ENCODE results near the gene GUCA2B.

GUCA2B gene

GRCh38 chr1:42191319-42191718 lies 38.1 kb downstream of the GUCA2B start:
- Histone ChIP-seq H3K79me1 (ENCODE audit: low read depth, low read length) (no peaks in the 10 kb centered on the region), H3K27ac (replicated peaks; ENCODE audit: low read length) (no peak overlapping the region), H2BK12ac (ENCODE audit: low read length) (no peak overlapping the region), H4K91ac (ENCODE audit: low read depth, low read length, poor library complexity) (no peak overlapping the region), H3K14ac (ENCODE audit: low read length) (peak overlapping the region; percentile 75), H2BK120ac (ENCODE audit: low read depth, low read length) (no peak overlapping the region), H3K36me3 (replicated peaks in 1 of 2; ENCODE audit: control insufficient read depth in 2 of 2, insufficient read depth in 2 of 2, low read length in 2 of 2) (peaks cover 13 to 95% of the 10 kb centered on the region in 2 donors), H4K8ac (ENCODE audit: low read depth, low read length) (no peak overlapping the region), H3K4ac (ENCODE audit: low read length) (no peak overlapping the region), H2AK5ac (ENCODE audit: low read depth, low read length) (no peak overlapping the region), H3K9me3 (replicated peaks in 1 of 2; ENCODE audit: control insufficient read depth in 2 of 2, insufficient read depth in 1 of 2, low read depth in 1 of 2, low read length in 2 of 2) (no peaks in the 10 kb centered on the region), H3K23ac (ENCODE audit: low read depth, low read length, poor library complexity) (peak overlapping the region; percentile 82), H3K4me3 (ENCODE audit: low read length in 2 of 2) (peak overlapping the region in 1 of 2 donors; percentile 41), H3K4me2 (ENCODE audit: insufficient read depth, low read length, poor library complexity, severe bottlenecking) (no peak overlapping the region), H2BK5ac (ENCODE audit: low read length) (peak overlapping the region; percentile 19), H2AFZ (ENCODE audit: low read length) (no peak overlapping the region), H3K27me3 (ENCODE audit: control insufficient read depth in 3 of 3, insufficient read depth in 3 of 3, low read depth in 1 of 3, low read length in 3 of 3) (no peaks in the 10 kb centered on the region), H3K9ac (ENCODE audit: low read depth, low read length, poor library complexity) (no peak overlapping the region), H3K4me1 (ENCODE audit: control insufficient read depth in 2 of 2, insufficient read depth in 1 of 2, low read depth in 1 of 2, low read length in 2 of 2) (no peaks in the 10 kb centered on the region), H3K18ac (ENCODE audit: low read length) (no peak overlapping the region), H2BK15ac (ENCODE audit: low read length) (no peak overlapping the region)
- no CpG with 5 or more reads among the region's 8 CpGs for WGBS, 2 donors (ENCODE audit: extremely low coverage in 2 of 2, insufficient read length in 2 of 2, insufficient replicate concordance in 1 of 2)
- DNase-seq (ENCODE audit: low spot score) = no peak

DNA sequence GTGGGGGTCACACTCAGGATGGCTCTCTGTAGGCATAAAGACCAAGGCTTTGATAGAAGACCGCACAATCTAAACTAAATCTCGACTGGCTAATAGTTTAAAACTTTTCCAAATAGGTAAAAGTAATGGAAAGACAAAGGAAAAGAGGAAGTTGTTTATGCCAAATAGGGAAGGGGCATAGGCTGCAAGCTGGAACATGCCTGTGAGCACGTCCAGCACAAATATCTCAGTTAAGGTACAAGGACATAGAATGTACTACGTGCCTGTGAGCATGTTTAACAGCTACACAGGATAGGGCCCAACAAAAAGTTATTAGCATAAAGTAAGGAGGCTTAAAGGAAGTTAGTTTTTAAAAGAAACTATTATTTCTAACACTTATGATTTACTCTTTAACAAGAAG lies 38.9 kb downstream of the GUCA2B start:
- H3K4me3 ChIP-seq (ENCODE audit: low read length in 2 of 2) = no peak overlapping the region
- H2BK5ac ChIP-seq (ENCODE audit: low read length) = no peak overlapping the region
- H3K14ac ChIP-seq (ENCODE audit: low read length) = no peak overlapping the region
- no peak overlapping the region for H4K91ac ChIP-seq (ENCODE audit: low read depth, low read length, poor library complexity)
- peaks cover 13 to 95% of the 10 kb centered on the region in 2 donors for H3K36me3 ChIP-seq (replicated peaks in 1 of 2; ENCODE audit: control insufficient read depth in 2 of 2, insufficient read depth in 2 of 2, low read length in 2 of 2)
- no peak overlapping the region for H3K23ac ChIP-seq (ENCODE audit: low read depth, low read length, poor library complexity)
- no peak overlapping the region for H2BK120ac ChIP-seq (ENCODE audit: low read depth, low read length)
- no peak overlapping the region for H4K8ac ChIP-seq (ENCODE audit: low read depth, low read length)
- no peaks in the 10 kb centered on the region for H3K4me1 ChIP-seq (ENCODE audit: control insufficient read depth in 2 of 2, insufficient read depth in 1 of 2, low read depth in 1 of 2, low read length in 2 of 2)
- no peak overlapping the region for H2BK15ac ChIP-seq (ENCODE audit: low read length)
- no peak overlapping the region for H2BK12ac ChIP-seq (ENCODE audit: low read length)
- H3K27me3 ChIP-seq (ENCODE audit: control insufficient read depth in 3 of 3, insufficient read depth in 3 of 3, low read depth in 1 of 3, low read length in 3 of 3) = no peaks in the 10 kb centered on the region
- no peaks in the 10 kb centered on the region for H3K79me1 ChIP-seq (ENCODE audit: low read depth, low read length)
- no peak for DNase-seq (ENCODE audit: low spot score)
- no peak overlapping the region for H3K9ac ChIP-seq (ENCODE audit: low read depth, low read length, poor library complexity)
- H3K4ac ChIP-seq (ENCODE audit: low read length) = no peak overlapping the region
- H3K9me3 ChIP-seq (replicated peaks in 1 of 2; ENCODE audit: control insufficient read depth in 2 of 2, insufficient read depth in 1 of 2, low read depth in 1 of 2, low read length in 2 of 2) = no peaks in the 10 kb centered on the region
- no peak overlapping the region for H3K18ac ChIP-seq (ENCODE audit: low read length)
- H3K4me2 ChIP-seq (ENCODE audit: insufficient read depth, low read length, poor library complexity, severe bottlenecking) = no peak overlapping the region
- no peak overlapping the region for H2AK5ac ChIP-seq (ENCODE audit: low read depth, low read length)
- no CpG with 5 or more reads among the region's 4 CpGs for WGBS, 2 donors (ENCODE audit: extremely low coverage in 2 of 2, insufficient read length in 2 of 2, insufficient replicate concordance in 1 of 2)
- H2AFZ ChIP-seq (ENCODE audit: low read length) = no peak overlapping the region
- no peak overlapping the region for H3K27ac ChIP-seq (replicated peaks; ENCODE audit: low read length)

DNA sequence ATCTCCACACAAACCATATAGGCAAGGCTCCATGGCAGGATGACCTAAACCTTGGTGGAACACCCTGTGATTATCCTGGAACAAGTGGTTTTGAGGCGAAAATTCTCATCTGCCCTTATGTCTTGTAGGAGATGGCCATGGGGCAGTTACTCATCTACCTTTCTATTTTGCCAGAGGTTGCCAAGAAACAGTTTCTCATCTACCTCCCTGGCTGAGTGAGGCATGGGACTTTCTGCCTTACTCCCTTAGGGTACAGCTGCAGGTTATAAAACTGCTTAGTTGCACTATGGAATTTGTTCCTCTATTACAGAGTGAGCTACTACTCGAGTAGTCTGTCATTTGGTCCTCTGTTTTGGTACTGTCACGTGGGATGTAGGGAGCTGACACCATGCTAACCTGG lies 42.6 kb downstream of the GUCA2B start:
- no CpG with 5 or more reads among the region's 3 CpGs for WGBS, 2 donors (ENCODE audit: extremely low coverage in 2 of 2, insufficient read length in 2 of 2, insufficient replicate concordance in 1 of 2)
- DNase-seq (ENCODE audit: low spot score) = no peak
- H3K27ac ChIP-seq (replicated peaks; ENCODE audit: low read length) = no peak overlapping the region

GRCh38 chr1:42198251-42198650 lies 45.0 kb downstream of the GUCA2B start:
- Histone ChIP-seq H3K27me3 (ENCODE audit: control insufficient read depth in 3 of 3, insufficient read depth in 3 of 3, low read depth in 1 of 3, low read length in 3 of 3) (no peaks in the 10 kb centered on the region), H4K91ac (ENCODE audit: low read depth, low read length, poor library complexity) (no peak overlapping the region), H2BK12ac (ENCODE audit: low read length) (no peak overlapping the region), H3K27ac (replicated peaks; ENCODE audit: low read length) (no peak overlapping the region), H3K14ac (ENCODE audit: low read length) (no peak overlapping the region), H2BK120ac (ENCODE audit: low read depth, low read length) (no peak overlapping the region), H2AK5ac (ENCODE audit: low read depth, low read length) (no peak overlapping the region), H2BK5ac (ENCODE audit: low read length) (no peak overlapping the region), H2BK15ac (ENCODE audit: low read length) (no peak overlapping the region), H3K9ac (ENCODE audit: low read depth, low read length, poor library complexity) (no peak overlapping the region), H3K4me1 (ENCODE audit: control insufficient read depth in 2 of 2, insufficient read depth in 1 of 2, low read depth in 1 of 2, low read length in 2 of 2) (no peaks in the 10 kb centered on the region), H3K23ac (ENCODE audit: low read depth, low read length, poor library complexity) (no peak overlapping the region), H3K79me1 (ENCODE audit: low read depth, low read length) (no peaks in the 10 kb centered on the region), H4K8ac (ENCODE audit: low read depth, low read length) (no peak overlapping the region), H3K18ac (ENCODE audit: low read length) (no peak overlapping the region), H3K9me3 (replicated peaks in 1 of 2; ENCODE audit: control insufficient read depth in 2 of 2, insufficient read depth in 1 of 2, low read depth in 1 of 2, low read length in 2 of 2) (peaks cover 0 to 13% of the 10 kb centered on the region in 2 donors), H3K4ac (ENCODE audit: low read length) (no peak overlapping the region), H3K4me3 (ENCODE audit: low read length in 2 of 2) (no peak overlapping the region), H3K36me3 (replicated peaks in 1 of 2; ENCODE audit: control insufficient read depth in 2 of 2, insufficient read depth in 2 of 2, low read length in 2 of 2) (peaks cover 7 to 85% of the 10 kb centered on the region in 2 donors), H2AFZ (ENCODE audit: low read length) (no peak overlapping the region), H3K4me2 (ENCODE audit: insufficient read depth, low read length, poor library complexity, severe bottlenecking) (no peak overlapping the region)
- no CpG with 5 or more reads among the region's 5 CpGs for WGBS, 2 donors (ENCODE audit: extremely low coverage in 2 of 2, insufficient read length in 2 of 2, insufficient replicate concordance in 1 of 2)
- no peak for DNase-seq (ENCODE audit: low spot score)

More for the DNA sequence above, 42.6 kb downstream of the GUCA2B start:
- Histone ChIP-seq H3K9me3 (replicated peaks in 1 of 2; ENCODE audit: control insufficient read depth in 2 of 2, insufficient read depth in 1 of 2, low read depth in 1 of 2, low read length in 2 of 2) (no peaks in the 10 kb centered on the region), H2BK120ac (ENCODE audit: low read depth, low read length) (no peak overlapping the region), H3K27me3 (ENCODE audit: control insufficient read depth in 3 of 3, insufficient read depth in 3 of 3, low read depth in 1 of 3, low read length in 3 of 3) (no peaks in the 10 kb centered on the region), H3K4ac (ENCODE audit: low read length) (no peak overlapping the region), H3K4me1 (ENCODE audit: control insufficient read depth in 2 of 2, insufficient read depth in 1 of 2, low read depth in 1 of 2, low read length in 2 of 2) (no peaks in the 10 kb centered on the region), H3K4me3 (ENCODE audit: low read length in 2 of 2) (no peak overlapping the region), H2AK5ac (ENCODE audit: low read depth, low read length) (no peak overlapping the region), H4K91ac (ENCODE audit: low read depth, low read length, poor library complexity) (no peak overlapping the region), H2BK5ac (ENCODE audit: low read length) (no peak overlapping the region), H3K36me3 (replicated peaks in 1 of 2; ENCODE audit: control insufficient read depth in 2 of 2, insufficient read depth in 2 of 2, low read length in 2 of 2) (peaks cover 12 to 85% of the 10 kb centered on the region in 2 donors), H3K4me2 (ENCODE audit: insufficient read depth, low read length, poor library complexity, severe bottlenecking) (no peak overlapping the region), H3K14ac (ENCODE audit: low read length) (no peak overlapping the region), H4K8ac (ENCODE audit: low read depth, low read length) (no peak overlapping the region), H2BK15ac (ENCODE audit: low read length) (no peak overlapping the region), H3K79me1 (ENCODE audit: low read depth, low read length) (no peaks in the 10 kb centered on the region), H2AFZ (ENCODE audit: low read length) (no peak overlapping the region), H2BK12ac (ENCODE audit: low read length) (no peak overlapping the region), H3K18ac (ENCODE audit: low read length) (no peak overlapping the region), H3K9ac (ENCODE audit: low read depth, low read length, poor library complexity) (no peak overlapping the region), H3K23ac (ENCODE audit: low read depth, low read length, poor library complexity) (no peak overlapping the region)

Measured in neuronal stem cell (in vitro differentiated cells).